Stimulated activated naive B cell treated with anti-CD40 and anti-IgM and Interleukin-4, amounts not matched to agents 10 μg/mL and 1 μg/mL and 100 μg/mL, for 72 hours (primary cell): ENCODE results near the gene ADAMTS1.
A peak's percentile ranks its signal among the peaks of the same experiment; 100 is the strongest.

Experiments used
- ATAC-seq, 2 donors: fragments of 150-1000 bp; cut with Tn5 transposase; replicated peaks; 2 replicates each; pipeline ENCODE4 v1.10.0; 2021; ENCODE audit warnings: moderate library complexity in 1 of 2
- DNase-seq: peaks from one replicate; pipeline ENCODE4 v3.0.0; 2021
- H3K27ac Mint-ChIP-seq: one replicate; pipeline ENCODE4 v1.8.0; 2022; ENCODE audit warnings: mild to moderate bottlenecking, mixed read lengths
- H3K27me3 Mint-ChIP-seq, 2 donors: one replicate each; pipeline ENCODE4 v1.8.0; 2022; ENCODE audit warnings: mixed read lengths in 2 of 2
- H3K36me3 Mint-ChIP-seq, 2 donors: one replicate each; pipeline ENCODE4 v1.8.0; 2022; ENCODE audit warnings: mixed read lengths in 2 of 2, mild to moderate bottlenecking in 1 of 2
- H3K4me1 Mint-ChIP-seq, 2 donors: one replicate each; pipeline ENCODE4 v1.8.0; 2022; ENCODE audit warnings: mixed read lengths in 2 of 2, mild to moderate bottlenecking in 1 of 2
- H3K4me3 Mint-ChIP-seq, 2 donors: one replicate each; pipeline ENCODE4 v1.8.0; 2022; ENCODE audit warnings: mild to moderate bottlenecking in 2 of 2, mixed read lengths in 2 of 2, moderate library complexity in 1 of 2
- H3K9me3 Mint-ChIP-seq, 2 donors: one replicate each; pipeline ENCODE4 v1.8.0; 2022; ENCODE audit warnings: mixed read lengths in 2 of 2, mild to moderate bottlenecking in 1 of 2

Gene ADAMTS1

GRCh38 chr21:26840201-26840600 lies 5.0 kb downstream of the ADAMTS1 start:
- H3K27me3 Mint-ChIP-seq, result peaks cover 43 to 56% of the 10 kb centered on the region in 2 donors
- peaks cover 12 to 21% of the 10 kb centered on the region in 2 donors for H3K4me1 Mint-ChIP-seq
- H3K4me3 Mint-ChIP-seq, result no peak overlapping the region
- no peak overlapping the region for H3K27ac Mint-ChIP-seq
- no peaks in the 10 kb centered on the region for H3K9me3 Mint-ChIP-seq
- DNase-seq (no peak), ATAC-seq (no peak)
- H3K36me3 Mint-ChIP-seq, result no peaks in the 10 kb centered on the region

GRCh38 chr21:26837539-26837938 lies 7.7 kb downstream of the ADAMTS1 start:
- ATAC-seq (no peak), DNase-seq (no peak)
- H3K36me3 Mint-ChIP-seq, result no peaks in the 10 kb centered on the region
- H3K27me3 Mint-ChIP-seq, result peaks cover 25 to 31% of the 10 kb centered on the region in 2 donors
- H3K9me3 Mint-ChIP-seq, result no peaks in the 10 kb centered on the region
- no peaks in the 10 kb centered on the region for H3K4me1 Mint-ChIP-seq
- no peak overlapping the region for H3K27ac Mint-ChIP-seq
- no peak overlapping the region for H3K4me3 Mint-ChIP-seq

- H3K9me3 Mint-ChIP-seq, result no peaks in the 10 kb centered on the region
- no peaks in the 10 kb centered on the region for H3K4me1 Mint-ChIP-seq
- no peak for DNase-seq
- no peak overlapping the region for H3K4me3 Mint-ChIP-seq
- peaks cover 16 to 21% of the 10 kb centered on the region in 2 donors for H3K27me3 Mint-ChIP-seq
- no peaks in the 10 kb centered on the region for H3K36me3 Mint-ChIP-seq
- no peak for ATAC-seq
- no peak overlapping the region for H3K27ac Mint-ChIP-seq
Observed at GRCh38 chr21:26836528-26836927, 8.7 kb downstream of the ADAMTS1 start.

GRCh38 chr21:26835714-26836265 lies 9.4 kb downstream of the ADAMTS1 start:
- Mint-ChIP-seq H3K27ac (no peak overlapping the region), H3K9me3 (no peaks in the 10 kb centered on the region), H3K4me3 (no peak overlapping the region), H3K4me1 (no peaks in the 10 kb centered on the region), H3K27me3 (peaks cover 14 to 25% of the 10 kb centered on the region in 2 donors), H3K36me3 (no peaks in the 10 kb centered on the region)
- DNase-seq, result no peak
- ATAC-seq, result no peak

- DNase-seq (no peak), ATAC-seq (no peak)
- peaks cover 8 to 24% of the 10 kb centered on the region in 2 donors for H3K27me3 Mint-ChIP-seq
- H3K4me1 Mint-ChIP-seq, result no peaks in the 10 kb centered on the region
- H3K27ac Mint-ChIP-seq, result no peak overlapping the region
- no peak overlapping the region for H3K4me3 Mint-ChIP-seq
- no peaks in the 10 kb centered on the region for H3K36me3 Mint-ChIP-seq
- H3K9me3 Mint-ChIP-seq, result no peaks in the 10 kb centered on the region
Observed at GRCh38 chr21:26835027-26835713, 10.0 kb downstream of the ADAMTS1 start.

- no peaks in the 10 kb centered on the region for H3K4me1 Mint-ChIP-seq
- H3K36me3 Mint-ChIP-seq, result no peaks in the 10 kb centered on the region
- no peak for ATAC-seq
- DNase-seq, result no peak
- no peak overlapping the region for H3K27ac Mint-ChIP-seq
- peaks cover 4 to 18% of the 10 kb centered on the region in 2 donors for H3K27me3 Mint-ChIP-seq
- H3K9me3 Mint-ChIP-seq, result no peaks in the 10 kb centered on the region
- no peak overlapping the region for H3K4me3 Mint-ChIP-seq
Observed at GRCh38 chr21:26834181-26834905, 10.9 kb downstream of the ADAMTS1 start.

- Mint-ChIP-seq H3K9me3 (no peaks in the 10 kb centered on the region), H3K27me3 (peaks cover 3 to 16% of the 10 kb centered on the region in 2 donors), H3K27ac (no peak overlapping the region), H3K4me3 (no peak overlapping the region), H3K4me1 (no peaks in the 10 kb centered on the region), H3K36me3 (no peaks in the 10 kb centered on the region)
- DNase-seq (no peak), ATAC-seq (peak in 1 of 2 donors; percentile 21)
Observed at GRCh38 chr21:26833460-26833939, 11.7 kb downstream of the ADAMTS1 start.

GRCh38 chr21:26833011-26833410 lies 12.2 kb downstream of the ADAMTS1 start:
- no peak overlapping the region for H3K27ac Mint-ChIP-seq
- no peaks in the 10 kb centered on the region for H3K36me3 Mint-ChIP-seq
- ATAC-seq (no peak), DNase-seq (no peak)
- H3K27me3 Mint-ChIP-seq, result peaks cover 0 to 13% of the 10 kb centered on the region in 2 donors
- no peak overlapping the region for H3K4me3 Mint-ChIP-seq
- no peaks in the 10 kb centered on the region for H3K4me1 Mint-ChIP-seq
- no peaks in the 10 kb centered on the region for H3K9me3 Mint-ChIP-seq

GRCh38 chr21:26832546-26832945 lies 12.7 kb downstream of the ADAMTS1 start:
- no peak overlapping the region for H3K4me3 Mint-ChIP-seq

GRCh38 chr21:26826801-26827200 lies 18.4 kb downstream of the ADAMTS1 start:
- no peaks in the 10 kb centered on the region for H3K4me1 Mint-ChIP-seq
- peaks cover 0 to 2% of the 10 kb centered on the region in 2 donors for H3K36me3 Mint-ChIP-seq
- H3K27me3 Mint-ChIP-seq, result peaks cover 0 to 13% of the 10 kb centered on the region in 2 donors
- no peak for ATAC-seq
- H3K4me3 Mint-ChIP-seq, result no peak overlapping the region
- H3K27ac Mint-ChIP-seq, result no peak overlapping the region
- DNase-seq, result no peak
- H3K9me3 Mint-ChIP-seq, result peaks cover 3 to 4% of the 10 kb centered on the region in 2 donors

More at GRCh38 chr21:26832546-26832945, 12.7 kb downstream of the ADAMTS1 start:
- H3K27ac Mint-ChIP-seq, result no peak overlapping the region
- H3K4me1 Mint-ChIP-seq, result no peaks in the 10 kb centered on the region
- no peaks in the 10 kb centered on the region for H3K9me3 Mint-ChIP-seq
- ATAC-seq, result no peak
- H3K36me3 Mint-ChIP-seq, result no peaks in the 10 kb centered on the region
- peaks cover 0 to 13% of the 10 kb centered on the region in 2 donors for H3K27me3 Mint-ChIP-seq
- DNase-seq, result no peak

GRCh38 chr21:26820509-26820908 lies 24.7 kb downstream of the ADAMTS1 start:
- no peak for ATAC-seq
- Mint-ChIP-seq H3K4me3 (no peak overlapping the region), H3K27ac (no peak overlapping the region), H3K9me3 (no peaks in the 10 kb centered on the region), H3K36me3 (no peaks in the 10 kb centered on the region), H3K4me1 (no peaks in the 10 kb centered on the region), H3K27me3 (peaks cover 0 to 6% of the 10 kb centered on the region in 2 donors)
- DNase-seq, result no peak

- peaks cover 0 to 6% of the 10 kb centered on the region in 2 donors for H3K27me3 Mint-ChIP-seq
- no peaks in the 10 kb centered on the region for H3K4me1 Mint-ChIP-seq
- no peak overlapping the region for H3K4me3 Mint-ChIP-seq
- ATAC-seq (no peak), DNase-seq (no peak)
- no peak overlapping the region for H3K27ac Mint-ChIP-seq
- H3K36me3 Mint-ChIP-seq, result no peaks in the 10 kb centered on the region
- no peaks in the 10 kb centered on the region for H3K9me3 Mint-ChIP-seq
Observed at GRCh38 chr21:26819740-26820324, 25.4 kb downstream of the ADAMTS1 start.

GRCh38 chr21:26818906-26819305 lies 26.3 kb downstream of the ADAMTS1 start:
- ATAC-seq (no peak), DNase-seq (no peak)
- no peak overlapping the region for H3K4me3 Mint-ChIP-seq
- H3K36me3 Mint-ChIP-seq, result no peaks in the 10 kb centered on the region
- no peaks in the 10 kb centered on the region for H3K9me3 Mint-ChIP-seq
- no peaks in the 10 kb centered on the region for H3K4me1 Mint-ChIP-seq
- H3K27me3 Mint-ChIP-seq, result peaks cover 0 to 6% of the 10 kb centered on the region in 2 donors
- H3K27ac Mint-ChIP-seq, result no peak overlapping the region

- H3K9me3 Mint-ChIP-seq, result no peaks in the 10 kb centered on the region
- no peak overlapping the region for H3K27ac Mint-ChIP-seq
- no peaks in the 10 kb centered on the region for H3K27me3 Mint-ChIP-seq
- H3K36me3 Mint-ChIP-seq, result no peaks in the 10 kb centered on the region
- H3K4me1 Mint-ChIP-seq, result no peaks in the 10 kb centered on the region
- no peak for DNase-seq
- no peak for ATAC-seq
- H3K4me3 Mint-ChIP-seq, result no peak overlapping the region
Observed at GRCh38 chr21:26815197-26815596, 30.0 kb downstream of the ADAMTS1 start.
